Transverse colon (tissue), 4 donors: ENCODE measurements around the gene SPINK4.

Experiments
- CTCF ChIP-seq, 5 experiments: fragments of 200-600 bp in 3 of 5; fragments of 450-650 bp in 2 of 5; sonication (generic) in 3 of 5; IDR thresholded peaks; 1 replicate in 2 of 5; 2 replicates in 3 of 5; pipeline ENCODE4 v1.5.1; 2016 to 2017; ENCODE audit warnings: antibody characterized with exemption in 5 of 5, inconsistent platforms in 3 of 5, mild to moderate bottlenecking in 2 of 5, moderate library complexity in 1 of 5
- EP300 ChIP-seq: sonication (generic); formaldehyde crosslinking; IDR thresholded peaks from one replicate; pipeline ENCODE4 v1.6.1; 2017; ENCODE audit warnings: antibody characterized with exemption, low read depth
- POLR2A ChIP-seq: fragments of 450-650 bp; IDR thresholded peaks from one replicate; pipeline ENCODE4 v1.6.1; 2016; ENCODE audit warnings: antibody characterized with exemption, mild to moderate bottlenecking, moderate library complexity
- POLR2AphosphoS5 ChIP-seq, 3 donors: sonication (generic); formaldehyde crosslinking; IDR thresholded peaks; one replicate each; pipeline ENCODE4 v1.6.1; 2016; ENCODE audit warnings: antibody characterized with exemption in 3 of 3

GRCh38 chr9:33192493-33193255 is 47.3 kb upstream of the SPINK4 start:
- TF ChIP-seq CTCF (IDR thresholded peaks at IDR 0.05) (no peak), POLR2AphosphoS5 (IDR thresholded peaks at IDR 0.05) (no peak), POLR2A (no peak), EP300 (no peak)
